Measurements from ENCODE around the gene CRHR1.

The CRHR1 gene

DNA sequence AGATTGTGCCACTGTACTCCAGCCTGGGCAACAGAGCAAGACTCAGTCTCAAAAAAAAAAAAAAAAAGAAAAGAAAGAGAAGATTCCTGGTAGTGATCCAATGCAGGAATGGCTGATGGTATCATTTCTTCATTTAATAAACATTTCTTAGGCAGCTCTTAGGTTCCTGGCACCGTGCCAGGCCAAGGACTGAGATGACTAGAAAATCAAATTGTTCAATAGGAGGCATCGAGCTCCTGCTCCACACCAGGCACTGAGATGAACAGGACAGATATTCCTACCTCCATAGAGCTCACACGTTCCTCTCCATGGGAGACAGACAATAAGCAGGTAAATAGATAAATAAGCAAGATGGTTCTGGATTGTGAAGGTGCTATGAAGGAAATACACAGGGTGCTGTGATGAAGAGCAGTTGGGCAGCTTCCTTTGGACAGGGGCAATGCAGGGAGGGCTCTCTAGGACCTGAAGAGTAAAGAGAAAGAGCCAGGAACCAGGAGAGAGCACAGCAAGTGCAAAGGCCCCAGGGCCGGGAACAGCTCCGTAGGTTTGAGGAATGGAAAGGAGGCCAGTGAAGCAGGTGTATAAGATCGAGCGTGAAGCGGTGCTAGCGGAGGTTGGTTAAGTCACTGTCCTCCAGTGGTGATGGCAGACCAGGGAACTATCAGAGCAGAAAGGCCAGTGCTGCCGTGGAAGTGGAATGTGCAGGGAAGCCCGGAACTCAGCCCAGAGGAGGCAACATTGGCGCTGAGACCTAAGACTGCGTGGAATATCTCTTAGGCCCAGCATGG lies 26.5 kb upstream of the CRHR1 start:
- Histone ChIP-seq H3K4me1 (ENCODE audit: control insufficient read depth in 1 of 2, insufficient read depth in 2 of 2, low read length in 2 of 2) (no peaks in the 10 kb centered on the region), H3K27ac (ENCODE audit: low read depth, low read length) (no peak overlapping the region), H3K36me3 (ENCODE audit: control insufficient read depth in 1 of 2, insufficient read depth in 2 of 2, low read length in 2 of 2) (no peaks in the 10 kb centered on the region), H3K4me3 (ENCODE audit: low read depth in 1 of 2, low read length in 2 of 2) (no peak overlapping the region), H3K9ac (ENCODE audit: low read depth in 1 of 2, low read length in 2 of 2) (no peak overlapping the region), H3K9me3 (ENCODE audit: control insufficient read depth in 1 of 2, low read length in 2 of 2) (no peaks in the 10 kb centered on the region), H3K27me3 (ENCODE audit: control insufficient read depth in 1 of 2, insufficient read depth in 2 of 2, low read length in 2 of 2) (peaks cover 0 to 12% of the 10 kb centered on the region in 2 donors)

DNA sequence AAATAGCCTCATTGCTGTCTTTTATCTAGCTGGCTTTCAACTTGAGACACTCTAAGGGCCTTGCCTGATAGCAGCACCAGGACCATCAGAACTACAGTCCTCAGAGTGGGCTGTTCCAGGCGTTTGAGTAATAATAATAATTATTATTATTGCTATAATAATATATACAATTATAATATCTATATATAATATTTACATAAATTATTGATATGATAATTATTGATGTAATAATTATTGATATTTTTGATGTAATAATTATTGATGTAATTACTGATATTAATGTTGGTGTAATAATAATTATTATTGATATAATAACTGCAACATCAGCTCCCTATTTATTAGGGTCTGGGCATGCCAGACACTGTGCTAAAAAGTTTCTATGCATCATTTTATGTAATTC lies 25.6 kb upstream of the CRHR1 start:
- Histone ChIP-seq H3K36me3 (ENCODE audit: control insufficient read depth in 1 of 2, insufficient read depth in 2 of 2, low read length in 2 of 2) (no peaks in the 10 kb centered on the region), H3K9me3 (ENCODE audit: control insufficient read depth in 1 of 2, low read length in 2 of 2) (no peaks in the 10 kb centered on the region), H3K9ac (ENCODE audit: low read depth in 1 of 2, low read length in 2 of 2) (no peak overlapping the region), H3K27me3 (ENCODE audit: control insufficient read depth in 1 of 2, insufficient read depth in 2 of 2, low read length in 2 of 2) (peaks cover 0 to 8% of the 10 kb centered on the region in 2 donors), H3K27ac (ENCODE audit: low read depth, low read length) (no peak overlapping the region), H3K4me3 (ENCODE audit: low read depth in 1 of 2, low read length in 2 of 2) (no peak overlapping the region), H3K4me1 (ENCODE audit: control insufficient read depth in 1 of 2, insufficient read depth in 2 of 2, low read length in 2 of 2) (no peaks in the 10 kb centered on the region)

DNA sequence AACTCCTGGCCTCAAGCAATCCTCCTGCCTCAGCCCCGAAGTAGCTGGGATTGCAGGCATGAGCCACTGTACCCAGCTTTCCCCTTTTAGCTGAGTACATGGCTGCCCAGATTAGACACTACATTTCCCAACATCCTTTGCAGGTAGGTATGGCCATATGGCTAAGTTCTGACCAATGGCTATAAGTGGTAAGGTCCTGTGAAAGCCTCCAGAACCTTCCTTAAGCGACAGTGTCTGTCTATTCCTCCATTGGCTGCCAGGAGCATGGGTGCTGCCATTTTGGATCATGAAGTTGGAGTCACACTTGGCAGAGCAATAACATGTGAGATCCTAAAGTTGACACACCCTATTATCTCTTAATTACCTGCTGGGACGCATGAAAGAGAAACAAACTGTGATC lies 24.4 kb upstream of the CRHR1 start:
- Histone ChIP-seq H3K36me3 (ENCODE audit: control insufficient read depth in 1 of 2, insufficient read depth in 2 of 2, low read length in 2 of 2) (no peaks in the 10 kb centered on the region), H3K9ac (ENCODE audit: low read depth in 1 of 2, low read length in 2 of 2) (no peak overlapping the region), H3K4me1 (ENCODE audit: control insufficient read depth in 1 of 2, insufficient read depth in 2 of 2, low read length in 2 of 2) (no peaks in the 10 kb centered on the region), H3K27ac (ENCODE audit: low read depth, low read length) (no peak overlapping the region), H3K4me3 (ENCODE audit: low read depth in 1 of 2, low read length in 2 of 2) (no peak overlapping the region), H3K27me3 (ENCODE audit: control insufficient read depth in 1 of 2, insufficient read depth in 2 of 2, low read length in 2 of 2) (peaks cover 0 to 8% of the 10 kb centered on the region in 2 donors), H3K9me3 (ENCODE audit: control insufficient read depth in 1 of 2, low read length in 2 of 2) (no peaks in the 10 kb centered on the region)

DNA sequence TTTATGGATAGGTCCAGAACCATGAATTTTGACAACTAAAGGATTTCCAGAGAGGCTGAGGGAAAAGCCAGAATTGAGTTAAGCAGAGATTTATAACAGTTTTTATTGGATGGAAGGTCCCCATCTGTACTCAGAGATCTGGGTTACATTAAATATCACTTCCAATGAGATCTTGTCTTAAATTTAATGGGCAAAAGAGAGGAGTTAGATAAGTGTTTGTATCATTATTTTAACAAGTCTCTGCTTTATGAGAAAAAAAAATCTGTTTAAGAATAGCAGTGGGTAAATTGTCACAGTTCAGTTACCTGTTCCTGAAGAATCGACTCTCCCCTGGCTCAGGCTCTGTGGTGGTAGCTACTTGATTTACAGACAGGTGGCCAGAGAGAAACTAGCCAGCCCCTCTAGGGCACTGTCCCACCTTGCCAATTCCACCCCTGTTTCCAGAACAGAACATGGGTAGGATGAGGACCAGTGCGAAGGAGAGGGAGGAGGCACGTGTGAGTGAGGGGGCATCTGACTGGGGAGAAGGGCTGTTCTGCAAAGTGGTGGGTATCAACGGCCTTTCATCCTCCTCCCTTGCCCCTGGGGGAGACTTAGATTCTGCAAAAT lies 22.1 kb upstream of the CRHR1 start:
- Histone ChIP-seq H3K27me3 (ENCODE audit: control insufficient read depth in 1 of 2, insufficient read depth in 2 of 2, low read length in 2 of 2) (peaks cover 0 to 8% of the 10 kb centered on the region in 2 donors), H3K4me1 (ENCODE audit: control insufficient read depth in 1 of 2, insufficient read depth in 2 of 2, low read length in 2 of 2) (no peaks in the 10 kb centered on the region), H3K4me3 (ENCODE audit: low read depth in 1 of 2, low read length in 2 of 2) (no peak overlapping the region), H3K9ac (ENCODE audit: low read depth in 1 of 2, low read length in 2 of 2) (no peak overlapping the region), H3K9me3 (ENCODE audit: control insufficient read depth in 1 of 2, low read length in 2 of 2) (no peaks in the 10 kb centered on the region), H3K27ac (ENCODE audit: low read depth, low read length) (no peak overlapping the region), H3K36me3 (ENCODE audit: control insufficient read depth in 1 of 2, insufficient read depth in 2 of 2, low read length in 2 of 2) (no peaks in the 10 kb centered on the region)

DNA sequence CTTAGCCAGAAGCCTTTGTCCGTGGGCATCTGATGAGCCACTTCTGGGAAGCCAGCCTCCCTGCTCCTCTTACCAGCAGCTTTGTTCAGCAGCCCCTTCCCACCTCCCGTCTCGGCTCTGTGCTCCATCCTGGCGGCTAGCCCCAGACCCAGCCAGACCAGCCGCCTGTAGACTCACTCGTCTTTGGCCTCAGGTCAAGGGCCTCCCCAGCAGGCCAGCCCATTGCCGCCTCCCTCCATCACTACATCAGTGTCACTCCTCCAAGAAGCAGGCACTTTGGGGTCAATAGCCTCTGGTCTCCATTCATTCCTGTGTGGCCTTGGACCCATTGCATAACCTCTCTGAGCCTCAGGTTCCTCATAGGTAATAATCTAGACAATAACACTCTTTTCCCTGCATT lies 20.9 kb upstream of the CRHR1 start:
- Histone ChIP-seq H3K4me3 (ENCODE audit: low read depth in 1 of 2, low read length in 2 of 2) (no peak overlapping the region), H3K9ac (ENCODE audit: low read depth in 1 of 2, low read length in 2 of 2) (no peak overlapping the region)

DNA sequence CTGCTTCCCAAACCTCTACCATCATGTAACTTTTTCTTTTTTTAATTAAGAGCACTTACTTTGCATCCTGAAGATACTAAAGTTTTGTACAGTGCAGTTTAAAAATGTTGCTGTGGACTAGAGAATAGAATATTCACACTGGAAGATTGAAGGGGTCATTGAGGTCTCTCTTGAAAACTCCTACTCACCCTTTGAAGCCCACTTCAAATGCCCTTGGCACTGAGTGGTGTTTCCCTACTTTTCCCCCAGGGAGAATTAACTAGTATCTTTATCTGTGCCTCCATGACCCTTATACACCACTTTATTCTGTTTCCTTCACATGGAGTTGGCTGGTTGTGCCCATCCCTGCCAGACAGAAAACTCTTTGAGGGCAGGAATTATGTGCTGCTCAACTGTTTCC lies 19.6 kb upstream of the CRHR1 start:
- Histone ChIP-seq H3K9ac (ENCODE audit: low read depth in 1 of 2, low read length in 2 of 2) (no peak overlapping the region), H3K27ac (ENCODE audit: low read depth, low read length) (no peak overlapping the region), H3K36me3 (ENCODE audit: control insufficient read depth in 1 of 2, insufficient read depth in 2 of 2, low read length in 2 of 2) (no peaks in the 10 kb centered on the region), H3K4me1 (ENCODE audit: control insufficient read depth in 1 of 2, insufficient read depth in 2 of 2, low read length in 2 of 2) (no peaks in the 10 kb centered on the region), H3K4me3 (ENCODE audit: low read depth in 1 of 2, low read length in 2 of 2) (no peak overlapping the region), H3K27me3 (ENCODE audit: control insufficient read depth in 1 of 2, insufficient read depth in 2 of 2, low read length in 2 of 2) (peaks cover 0 to 4% of the 10 kb centered on the region in 2 donors), H3K9me3 (ENCODE audit: control insufficient read depth in 1 of 2, low read length in 2 of 2) (no peaks in the 10 kb centered on the region)

More for the DNA sequence above, 20.9 kb upstream of the CRHR1 start:
- H3K27me3 ChIP-seq (ENCODE audit: control insufficient read depth in 1 of 2, insufficient read depth in 2 of 2, low read length in 2 of 2), result peaks cover 0 to 4% of the 10 kb centered on the region in 2 donors
- H3K27ac ChIP-seq (ENCODE audit: low read depth, low read length), result no peak overlapping the region
- H3K36me3 ChIP-seq (ENCODE audit: control insufficient read depth in 1 of 2, insufficient read depth in 2 of 2, low read length in 2 of 2), result no peaks in the 10 kb centered on the region
- H3K9me3 ChIP-seq (ENCODE audit: control insufficient read depth in 1 of 2, low read length in 2 of 2), result no peaks in the 10 kb centered on the region
- no peaks in the 10 kb centered on the region for H3K4me1 ChIP-seq (ENCODE audit: control insufficient read depth in 1 of 2, insufficient read depth in 2 of 2, low read length in 2 of 2)

DNA sequence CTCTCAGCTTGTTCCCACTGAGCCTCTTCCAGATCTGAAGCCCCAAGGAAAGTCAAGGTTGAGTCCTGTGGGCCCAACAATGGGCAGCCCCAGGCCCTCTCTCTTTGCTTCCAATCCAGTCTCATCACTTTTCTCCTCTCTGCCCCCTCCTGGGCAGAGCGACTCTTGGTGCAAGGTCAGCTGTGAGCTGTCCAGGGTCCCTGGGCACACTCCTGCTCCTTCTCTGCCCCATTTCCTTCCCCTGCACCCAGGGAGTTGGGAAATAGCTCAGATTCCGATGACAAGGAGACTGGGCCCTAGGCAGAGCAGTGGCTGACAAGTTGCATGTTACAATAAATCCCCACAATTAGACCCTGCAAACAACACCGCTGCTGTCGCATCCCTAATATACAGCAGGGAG lies 16.1 kb upstream of the CRHR1 start:
- Histone ChIP-seq H3K4me3 (ENCODE audit: low read depth in 1 of 2, low read length in 2 of 2) (no peak overlapping the region), H3K9ac (ENCODE audit: low read depth in 1 of 2, low read length in 2 of 2) (no peak overlapping the region), H3K27ac (ENCODE audit: low read depth, low read length) (no peak overlapping the region), H3K36me3 (ENCODE audit: control insufficient read depth in 1 of 2, insufficient read depth in 2 of 2, low read length in 2 of 2) (no peaks in the 10 kb centered on the region), H3K9me3 (ENCODE audit: control insufficient read depth in 1 of 2, low read length in 2 of 2) (no peaks in the 10 kb centered on the region), H3K4me1 (ENCODE audit: control insufficient read depth in 1 of 2, insufficient read depth in 2 of 2, low read length in 2 of 2) (no peaks in the 10 kb centered on the region), H3K27me3 (ENCODE audit: control insufficient read depth in 1 of 2, insufficient read depth in 2 of 2, low read length in 2 of 2) (peaks cover 0 to 4% of the 10 kb centered on the region in 2 donors)

DNA sequence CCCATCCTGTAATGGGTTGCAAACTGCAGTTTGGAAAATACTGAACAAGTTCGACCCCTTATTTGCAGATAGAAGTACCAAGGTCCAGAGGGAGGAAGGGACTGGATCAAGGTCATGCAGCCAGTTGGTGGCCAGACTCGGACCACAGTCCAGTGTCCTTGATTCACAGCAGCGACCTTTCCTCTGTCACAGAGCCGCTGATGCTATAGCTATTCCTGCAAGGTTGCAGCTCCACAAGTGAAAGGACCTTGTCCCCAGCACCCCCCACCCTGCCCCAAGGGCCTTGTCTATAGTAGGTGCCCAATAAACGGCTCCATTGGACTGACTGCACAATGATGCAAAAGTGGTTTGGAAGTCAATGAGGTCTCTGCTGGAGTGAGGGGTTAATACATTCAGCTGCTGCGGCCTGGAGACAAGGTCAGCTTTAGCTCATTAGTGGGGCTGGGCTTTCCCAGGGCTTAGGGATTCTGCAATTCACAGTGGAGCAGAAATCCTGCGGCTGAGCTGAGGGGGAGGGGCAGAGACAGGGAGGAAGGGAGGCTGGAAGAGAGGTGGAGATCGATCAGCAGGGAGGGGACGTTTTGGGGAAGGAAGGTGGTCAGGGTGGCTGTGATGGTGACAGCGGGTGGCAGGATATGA lies 13.4 kb upstream of the CRHR1 start:
- Histone ChIP-seq H3K9me3 (ENCODE audit: control insufficient read depth in 1 of 2, low read length in 2 of 2) (no peaks in the 10 kb centered on the region), H3K36me3 (ENCODE audit: control insufficient read depth in 1 of 2, insufficient read depth in 2 of 2, low read length in 2 of 2) (no peaks in the 10 kb centered on the region), H3K4me1 (ENCODE audit: control insufficient read depth in 1 of 2, insufficient read depth in 2 of 2, low read length in 2 of 2) (no peaks in the 10 kb centered on the region), H3K9ac (ENCODE audit: low read depth in 1 of 2, low read length in 2 of 2) (no peak overlapping the region), H3K4me3 (ENCODE audit: low read depth in 1 of 2, low read length in 2 of 2) (no peak overlapping the region), H3K27me3 (ENCODE audit: control insufficient read depth in 1 of 2, insufficient read depth in 2 of 2, low read length in 2 of 2) (peaks cover 0 to 10% of the 10 kb centered on the region in 2 donors), H3K27ac (ENCODE audit: low read depth, low read length) (no peak overlapping the region)

DNA sequence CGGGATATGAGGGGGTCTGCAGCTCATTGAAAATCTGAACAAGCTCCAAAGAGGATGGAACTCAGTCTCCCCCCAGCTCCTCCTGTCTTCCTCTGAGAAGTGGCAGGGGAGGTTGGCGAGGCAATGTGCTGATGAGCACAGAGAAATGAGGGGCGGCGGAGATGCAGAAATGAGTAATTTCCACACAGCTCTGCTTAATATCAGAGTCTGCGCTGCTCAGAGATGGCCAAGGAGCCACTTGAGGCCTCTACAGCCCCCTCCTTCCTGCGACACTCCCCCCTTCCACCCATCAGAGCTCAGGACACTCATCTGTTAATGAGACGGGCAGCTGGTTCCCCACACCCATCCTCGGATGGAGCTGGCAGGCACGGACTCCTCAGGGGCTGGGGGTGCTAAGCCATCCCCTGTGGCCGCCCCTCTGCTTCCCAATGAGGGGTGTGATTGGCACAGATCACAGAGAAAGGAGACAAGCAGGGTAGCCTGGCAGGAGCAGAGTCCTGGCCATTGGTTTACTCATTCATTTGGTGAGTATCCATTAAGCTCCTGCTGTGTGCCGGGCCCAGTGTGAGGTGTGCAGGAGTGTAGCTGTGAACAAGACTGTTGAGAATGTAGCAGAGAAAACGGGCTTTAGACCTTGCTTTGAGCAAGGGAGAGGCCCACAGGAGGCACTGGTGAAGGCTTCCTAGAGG lies 12.7 kb upstream of the CRHR1 start:
- Histone ChIP-seq H3K27me3 (ENCODE audit: control insufficient read depth in 1 of 2, insufficient read depth in 2 of 2, low read length in 2 of 2) (peaks cover 2 to 10% of the 10 kb centered on the region in 2 donors), H3K36me3 (ENCODE audit: control insufficient read depth in 1 of 2, insufficient read depth in 2 of 2, low read length in 2 of 2) (no peaks in the 10 kb centered on the region), H3K27ac (ENCODE audit: low read depth, low read length) (no peak overlapping the region), H3K4me3 (ENCODE audit: low read depth in 1 of 2, low read length in 2 of 2) (no peak overlapping the region), H3K4me1 (ENCODE audit: control insufficient read depth in 1 of 2, insufficient read depth in 2 of 2, low read length in 2 of 2) (no peaks in the 10 kb centered on the region), H3K9ac (ENCODE audit: low read depth in 1 of 2, low read length in 2 of 2) (no peak overlapping the region), H3K9me3 (ENCODE audit: control insufficient read depth in 1 of 2, low read length in 2 of 2) (no peaks in the 10 kb centered on the region)

DNA sequence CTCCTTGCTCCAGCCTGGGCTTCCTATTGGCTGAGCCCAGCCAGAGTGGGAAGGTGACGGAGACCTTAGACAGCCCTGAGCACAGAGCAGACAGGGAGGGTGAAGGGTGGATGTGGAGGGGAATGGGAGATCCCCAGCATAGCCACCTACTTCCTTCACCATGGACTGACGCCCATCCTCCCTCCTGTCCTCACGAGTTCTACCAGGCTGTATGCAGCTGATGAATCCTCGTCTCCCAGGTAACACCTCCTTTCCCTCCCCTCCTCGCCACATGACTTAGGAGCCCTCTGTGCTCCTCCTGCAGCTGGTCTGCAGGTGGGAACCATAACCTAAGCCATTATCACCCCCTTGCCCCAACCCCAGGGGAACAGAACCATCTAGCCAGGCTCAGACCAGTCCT lies 9.0 kb upstream of the CRHR1 start:
- Histone ChIP-seq H3K4me3 (ENCODE audit: low read depth in 1 of 2, low read length in 2 of 2) (no peak overlapping the region), H3K27me3 (ENCODE audit: control insufficient read depth in 1 of 2, insufficient read depth in 2 of 2, low read length in 2 of 2) (peaks cover 4 to 9% of the 10 kb centered on the region in 2 donors), H3K4me1 (ENCODE audit: control insufficient read depth in 1 of 2, insufficient read depth in 2 of 2, low read length in 2 of 2) (no peaks in the 10 kb centered on the region), H3K27ac (ENCODE audit: low read depth, low read length) (no peak overlapping the region), H3K36me3 (ENCODE audit: control insufficient read depth in 1 of 2, insufficient read depth in 2 of 2, low read length in 2 of 2) (no peaks in the 10 kb centered on the region), H3K9me3 (ENCODE audit: control insufficient read depth in 1 of 2, low read length in 2 of 2) (no peaks in the 10 kb centered on the region), H3K9ac (ENCODE audit: low read depth in 1 of 2, low read length in 2 of 2) (no peak overlapping the region)

Data from duodenal mucosa (tissue), 2 donors.